ENCODE results near the gene CHAF1B. TPM values are rescaled to one million over a fixed set of nuclear protein-coding genes. Genes with fewer than 3 reads are reported as not detected.
"Not testable (repeated sequence)": the region's sequence is repeated elsewhere in the genome, so short reads cannot be mapped to it uniquely, and the experiment has no call there.

Gene CHAF1B
- polyA plus RNA-seq, 10 donors = 2.6 to 6.1 (median 4.5) TPM

GRCh38 chr21:36386031-36386642, 945 bp downstream of the CHAF1B start:
- DNase-seq = no peak

GRCh38 chr21:36388096-36388495, 2.9 kb downstream of the CHAF1B start:
- DNase-seq = no peak

GRCh38 chr21:36388835-36389234, 3.6 kb downstream of the CHAF1B start:
- no peak for DNase-seq

GRCh38 chr21:36391649-36392048, 6.5 kb downstream of the CHAF1B start:
- not testable (repeated sequence) for DNase-seq

- no peak for DNase-seq
These were observed 10.3 kb downstream of the CHAF1B start for GRCh38 chr21:36395353-36396111.

GRCh38 chr21:36396325-36396724, 11.1 kb downstream of the CHAF1B start:
- DNase-seq = no peak

GRCh38 chr21:36396971-36397370, 11.8 kb downstream of the CHAF1B start:
- DNase-seq = no peak

GRCh38 chr21:36397606-36398005, 12.4 kb downstream of the CHAF1B start:
- no peak for DNase-seq

GRCh38 chr21:36399736-36400135, 14.5 kb downstream of the CHAF1B start:
- not testable (repeated sequence) for DNase-seq

GRCh38 chr21:36400719-36401118, 15.5 kb downstream of the CHAF1B start:
- DNase-seq = no peak

- DNase-seq = no peak
These were observed 17.1 kb downstream of the CHAF1B start for GRCh38 chr21:36402339-36402738.

GRCh38 chr21:36403713-36404112, 18.5 kb downstream of the CHAF1B start:
- no peak for DNase-seq

- no peak for DNase-seq
These were observed 23.4 kb downstream of the CHAF1B start for GRCh38 chr21:36408568-36408967.

- no peak for DNase-seq
These were observed 26.1 kb downstream of the CHAF1B start for GRCh38 chr21:36411301-36411700.

- DNase-seq = no peak
These were observed 27.7 kb downstream of the CHAF1B start for GRCh38 chr21:36412916-36413315.

GRCh38 chr21:36415375-36415774, 30.2 kb downstream of the CHAF1B start:
- DNase-seq = no peak

GRCh38 chr21:36419241-36419640, 34.0 kb downstream of the CHAF1B start:
- DNase-seq = no peak

GRCh38 chr21:36419996-36420395, 34.8 kb downstream of the CHAF1B start:
- peak; percentile 75 to 90 (median 77) for DNase-seq

GRCh38 chr21:36420571-36421339, 35.6 kb downstream of the CHAF1B start:
- DNase-seq = no peak

GRCh38 chr21:36422279-36423098, 37.3 kb downstream of the CHAF1B start:
- DNase-seq = peak in 1 of 3 donors; percentile 35

GRCh38 chr21:36423771-36424433, 38.7 kb downstream of the CHAF1B start:
- DNase-seq = peak in 1 of 3 donors; percentile 26
